K562 (cell line): ENCODE measurements around the gene DNAH9.

ENCODE experiments used
- EZH2 ChIP-seq: IDR thresholded peaks from 2 replicates; pipeline ENCODE4 v1.6.1; 2012; ENCODE audit warnings: low read depth, mild to moderate bottlenecking, inconsistent platforms, low read length, borderline replicate concordance
- KLF16 ChIP-seq: IDR thresholded peaks from 2 replicates; pipeline ENCODE4 v1.6.1; 2016; ENCODE audit warnings: antibody characterized with exemption
- NR2C1 ChIP-seq, 2 experiments: fragments of 450-650 bp; IDR thresholded peaks; 2 replicates each; pipeline ENCODE4 v1.6.1; 2017; ENCODE audit warnings: mild to moderate bottlenecking in 2 of 2, antibody characterized with exemption in 1 of 2, inconsistent platforms in 1 of 2, missing compliant biosample characterization in 1 of 2, missing genetic modification characterization in 1 of 2
- RAD21 ChIP-seq, 2 experiments: fragments of 250-450 bp in 1 of 2; fragments of 450-650 bp in 1 of 2; sonication (Bioruptor Pico) in 1 of 2; formaldehyde crosslinking in 1 of 2; IDR thresholded peaks in 1 of 2; conservative IDR thresholded peaks in 1 of 2; 2 replicates each; pipeline versions ENCODE4 v1.4.0 to v1.8.0; 2020 to 2022; ENCODE audit warnings: mild to moderate bottlenecking in 2 of 2, moderate library complexity in 1 of 2
- SETDB1 ChIP-seq: IDR thresholded peaks from one replicate; pipeline ENCODE4 v1.6.1; 2012; ENCODE audit warnings: low read length, control low read depth, inconsistent platforms
- SIN3A ChIP-seq, 2 experiments: fragments of 150-350 bp in 1 of 2; IDR thresholded peaks; 2 replicates each; pipeline ENCODE4 v1.6.1; 2011 to 2016; ENCODE audit warnings: borderline replicate concordance in 2 of 2, low read depth in 2 of 2, low read length in 2 of 2, mild to moderate bottlenecking in 2 of 2, moderate library complexity in 2 of 2; ENCODE audit not compliant: control insufficient read depth in 1 of 2
- ZNF766 ChIP-seq: fragments of 200-800 bp; sonication (Bioruptor generic); conservative IDR thresholded peaks from 2 replicates; pipeline ENCODE4 v1.6.1; 2016; ENCODE audit warnings: missing genetic modification characterization, missing compliant biosample characterization
- TF ChIP-seq, protein P1 (sequence below): IDR thresholded peaks from 2 replicates; pipeline ENCODE4 v1.6.1; 2016; ENCODE audit warnings: missing genetic modification characterization, missing compliant biosample characterization
- TF ChIP-seq, protein P2 (sequence below): sonication (generic); formaldehyde crosslinking; IDR thresholded peaks from 2 replicates; pipeline ENCODE4 v1.8.0; 2022; ENCODE audit warnings: mild to moderate bottlenecking, missing genetic modification reagents
- TF ChIP-seq, protein P3 (sequence below): sonication (generic); formaldehyde crosslinking; IDR thresholded peaks from 2 replicates; pipeline ENCODE4 v1.9.0; 2022; ENCODE audit warnings: mild to moderate bottlenecking, missing genetic modification reagents
- TF ChIP-seq, protein P4 (sequence below): IDR thresholded peaks from 3 replicates; pipeline ENCODE4 v1.6.1; 2011; ENCODE audit warnings: borderline replicate concordance, mild to moderate bottlenecking; ENCODE audit not compliant: insufficient read length, insufficient read depth

DNA sequence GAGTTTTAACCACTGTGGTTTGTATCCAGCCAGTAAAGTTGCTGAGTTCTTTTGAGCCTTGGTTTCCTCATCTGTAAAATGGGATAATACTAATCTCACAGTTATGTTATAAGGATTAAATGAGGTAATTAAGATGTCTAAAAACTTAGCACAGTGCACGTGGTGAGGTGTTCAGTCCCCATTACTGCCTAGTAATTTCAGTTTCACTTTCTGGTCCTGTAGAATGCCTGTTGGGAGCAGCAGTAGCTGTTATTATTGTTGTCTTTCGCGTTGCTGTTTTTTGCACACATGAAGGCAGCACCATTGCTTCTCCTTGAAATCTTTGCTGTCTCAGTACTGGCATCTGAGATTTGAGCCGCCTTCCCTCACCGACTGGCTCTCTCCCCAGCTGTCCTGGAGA lies 182.4 kb downstream of the DNAH9 start:
- TF ChIP-seq ZNF766: no peak
- no peak for TF ChIP-seq SIN3A (IDR thresholded peaks at IDR 0.05; ENCODE audit: borderline replicate concordance in 2 of 2, control insufficient read depth in 1 of 2, low read depth in 2 of 2, low read length in 2 of 2)
- TF ChIP-seq NR2C1 (IDR thresholded peaks at IDR 0.05): no peak
- no peak for TF ChIP-seq NR2C1 (tag; IDR thresholded peaks at IDR 0.05)
- TF ChIP-seq, protein P1, sequence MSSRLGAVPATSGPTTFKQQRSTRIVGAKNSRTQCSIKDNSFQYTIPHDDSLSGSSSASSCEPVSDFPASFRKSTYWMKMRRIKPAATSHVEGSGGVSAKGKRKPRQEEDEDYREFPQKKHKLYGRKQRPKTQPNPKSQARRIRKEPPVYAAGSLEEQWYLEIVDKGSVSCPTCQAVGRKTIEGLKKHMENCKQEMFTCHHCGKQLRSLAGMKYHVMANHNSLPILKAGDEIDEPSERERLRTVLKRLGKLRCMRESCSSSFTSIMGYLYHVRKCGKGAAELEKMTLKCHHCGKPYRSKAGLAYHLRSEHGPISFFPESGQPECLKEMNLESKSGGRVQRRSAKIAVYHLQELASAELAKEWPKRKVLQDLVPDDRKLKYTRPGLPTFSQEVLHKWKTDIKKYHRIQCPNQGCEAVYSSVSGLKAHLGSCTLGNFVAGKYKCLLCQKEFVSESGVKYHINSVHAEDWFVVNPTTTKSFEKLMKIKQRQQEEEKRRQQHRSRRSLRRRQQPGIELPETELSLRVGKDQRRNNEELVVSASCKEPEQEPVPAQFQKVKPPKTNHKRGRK (tag): no peak
- TF ChIP-seq RAD21 (CRISPR knock-in tag; conservative IDR thresholded peaks at IDR 0.05 in 1 of 2, IDR thresholded peaks at IDR 0.05 in 1 of 2): no peak
- no peak for TF ChIP-seq EZH2
- TF ChIP-seq, protein P2, sequence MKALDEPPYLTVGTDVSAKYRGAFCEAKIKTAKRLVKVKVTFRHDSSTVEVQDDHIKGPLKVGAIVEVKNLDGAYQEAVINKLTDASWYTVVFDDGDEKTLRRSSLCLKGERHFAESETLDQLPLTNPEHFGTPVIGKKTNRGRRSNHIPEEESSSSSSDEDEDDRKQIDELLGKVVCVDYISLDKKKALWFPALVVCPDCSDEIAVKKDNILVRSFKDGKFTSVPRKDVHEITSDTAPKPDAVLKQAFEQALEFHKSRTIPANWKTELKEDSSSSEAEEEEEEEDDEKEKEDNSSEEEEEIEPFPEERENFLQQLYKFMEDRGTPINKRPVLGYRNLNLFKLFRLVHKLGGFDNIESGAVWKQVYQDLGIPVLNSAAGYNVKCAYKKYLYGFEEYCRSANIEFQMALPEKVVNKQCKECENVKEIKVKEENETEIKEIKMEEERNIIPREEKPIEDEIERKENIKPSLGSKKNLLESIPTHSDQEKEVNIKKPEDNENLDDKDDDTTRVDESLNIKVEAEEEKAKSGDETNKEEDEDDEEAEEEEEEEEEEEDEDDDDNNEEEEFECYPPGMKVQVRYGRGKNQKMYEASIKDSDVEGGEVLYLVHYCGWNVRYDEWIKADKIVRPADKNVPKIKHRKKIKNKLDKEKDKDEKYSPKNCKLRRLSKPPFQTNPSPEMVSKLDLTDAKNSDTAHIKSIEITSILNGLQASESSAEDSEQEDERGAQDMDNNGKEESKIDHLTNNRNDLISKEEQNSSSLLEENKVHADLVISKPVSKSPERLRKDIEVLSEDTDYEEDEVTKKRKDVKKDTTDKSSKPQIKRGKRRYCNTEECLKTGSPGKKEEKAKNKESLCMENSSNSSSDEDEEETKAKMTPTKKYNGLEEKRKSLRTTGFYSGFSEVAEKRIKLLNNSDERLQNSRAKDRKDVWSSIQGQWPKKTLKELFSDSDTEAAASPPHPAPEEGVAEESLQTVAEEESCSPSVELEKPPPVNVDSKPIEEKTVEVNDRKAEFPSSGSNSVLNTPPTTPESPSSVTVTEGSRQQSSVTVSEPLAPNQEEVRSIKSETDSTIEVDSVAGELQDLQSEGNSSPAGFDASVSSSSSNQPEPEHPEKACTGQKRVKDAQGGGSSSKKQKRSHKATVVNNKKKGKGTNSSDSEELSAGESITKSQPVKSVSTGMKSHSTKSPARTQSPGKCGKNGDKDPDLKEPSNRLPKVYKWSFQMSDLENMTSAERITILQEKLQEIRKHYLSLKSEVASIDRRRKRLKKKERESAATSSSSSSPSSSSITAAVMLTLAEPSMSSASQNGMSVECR (CRISPR knock-in tag): no peak
- TF ChIP-seq, protein P3, sequence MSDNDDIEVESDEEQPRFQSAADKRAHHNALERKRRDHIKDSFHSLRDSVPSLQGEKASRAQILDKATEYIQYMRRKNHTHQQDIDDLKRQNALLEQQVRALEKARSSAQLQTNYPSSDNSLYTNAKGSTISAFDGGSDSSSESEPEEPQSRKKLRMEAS (CRISPR knock-in tag): no peak
- TF ChIP-seq SETDB1: no peak
- TF ChIP-seq, protein P4, sequence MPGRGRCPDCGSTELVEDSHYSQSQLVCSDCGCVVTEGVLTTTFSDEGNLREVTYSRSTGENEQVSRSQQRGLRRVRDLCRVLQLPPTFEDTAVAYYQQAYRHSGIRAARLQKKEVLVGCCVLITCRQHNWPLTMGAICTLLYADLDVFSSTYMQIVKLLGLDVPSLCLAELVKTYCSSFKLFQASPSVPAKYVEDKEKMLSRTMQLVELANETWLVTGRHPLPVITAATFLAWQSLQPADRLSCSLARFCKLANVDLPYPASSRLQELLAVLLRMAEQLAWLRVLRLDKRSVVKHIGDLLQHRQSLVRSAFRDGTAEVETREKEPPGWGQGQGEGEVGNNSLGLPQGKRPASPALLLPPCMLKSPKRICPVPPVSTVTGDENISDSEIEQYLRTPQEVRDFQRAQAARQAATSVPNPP: no peak
- TF ChIP-seq KLF16: no peak
